ENCODE data around the gene DTWD2. TPM values are rescaled to one million over a fixed set of nuclear protein-coding genes. Genes with fewer than 3 reads are reported as not detected.
"Not testable (repeated sequence)": the region's sequence is repeated elsewhere in the genome, so short reads cannot be mapped to it uniquely, and the experiment has no call there.

DTWD2 gene
- total RNA-seq, 4 donors from 2014 or later = 17.6 to 37.8 (median 28.8) TPM

- no peaks in the 10 kb centered on the region for H3K36me3 ChIP-seq
- DNase-seq = no peak
- H3K4me1 ChIP-seq = peaks cover 5 to 14% of the 10 kb centered on the region in 2 donors
- intact Hi-C loops (cut with DNase I) = loop anchor here (5.0 kb wide), 1 partner anchor 423 kb away; no protein-coding TSS in a partner anchor
- 35 to 41% methylated on average over 9 of the region's 9 CpGs for WGBS, 2 donors
- TF ChIP-seq POLR2A (IDR thresholded peaks at IDR 0.05) = no peak
- TF ChIP-seq CTCF (IDR thresholded peaks at IDR 0.05) = no peak
- peak overlapping the region; percentile 44 to 98 (median 94) for H3K27ac ChIP-seq
- peak overlapping the region in 2 of 3 donors; percentile 4 to 95 for H3K4me3 ChIP-seq (replicated peaks in 1 of 3)
- no peaks in the 10 kb centered on the region for H3K9me3 ChIP-seq
- no peaks in the 10 kb centered on the region for H3K27me3 ChIP-seq
Observed at GRCh38 chr5:118988866-118989180, 476 bp upstream of the DTWD2 start.

GRCh38 chr5:118984602-118985001, 3.7 kb downstream of the DTWD2 start:
- Histone ChIP-seq H3K27me3 (no peaks in the 10 kb centered on the region), H3K27ac (no peak overlapping the region), H3K9me3 (no peaks in the 10 kb centered on the region), H3K36me3 (no peaks in the 10 kb centered on the region), H3K4me3 (replicated peaks in 1 of 3) (no peak overlapping the region), H3K4me1 (peaks cover 5 to 14% of the 10 kb centered on the region in 2 donors)
- intact Hi-C loops (cut with DNase I) = loop anchor here (5.0 kb wide), 1 partner anchor 428 kb away; no protein-coding TSS in a partner anchor
- TF ChIP-seq POLR2A (IDR thresholded peaks at IDR 0.05) (no peak), CTCF (IDR thresholded peaks at IDR 0.05) (no peak)
- DNase-seq = no peak

GRCh38 chr5:118981783-118982182, 6.6 kb downstream of the DTWD2 start:
- TF ChIP-seq CTCF (IDR thresholded peaks at IDR 0.05) (no peak), POLR2A (IDR thresholded peaks at IDR 0.05) (no peak)
- Histone ChIP-seq H3K4me3 (replicated peaks in 1 of 3) (no peak overlapping the region), H3K9me3 (no peaks in the 10 kb centered on the region), H3K27ac (no peak overlapping the region), H3K36me3 (no peaks in the 10 kb centered on the region), H3K27me3 (no peaks in the 10 kb centered on the region), H3K4me1 (peaks cover 3 to 5% of the 10 kb centered on the region in 2 donors)
- DNase-seq = no peak
- intact Hi-C loops (cut with DNase I) = no loop called here

GRCh38 chr5:118980438-118980837, 7.9 kb downstream of the DTWD2 start:
- Histone ChIP-seq H3K4me3 (replicated peaks in 1 of 3) (no peak overlapping the region), H3K27ac (no peak overlapping the region), H3K4me1 (no peaks in the 10 kb centered on the region), H3K36me3 (no peaks in the 10 kb centered on the region), H3K9me3 (no peaks in the 10 kb centered on the region), H3K27me3 (no peaks in the 10 kb centered on the region)
- TF ChIP-seq POLR2A (IDR thresholded peaks at IDR 0.05) (no peak), CTCF (IDR thresholded peaks at IDR 0.05) (no peak)
- intact Hi-C loops (cut with DNase I) = no loop called here
- no peak for DNase-seq
- 100% methylated on average over 1 of the region's 1 CpG for WGBS, 2 donors

GRCh38 chr5:118980017-118980416, 8.3 kb downstream of the DTWD2 start:
- intact Hi-C loops (cut with DNase I) = no loop called here
- Histone ChIP-seq H3K4me3 (replicated peaks in 1 of 3) (no peak overlapping the region), H3K9me3 (no peaks in the 10 kb centered on the region), H3K4me1 (no peaks in the 10 kb centered on the region), H3K27ac (no peak overlapping the region), H3K36me3 (no peaks in the 10 kb centered on the region), H3K27me3 (no peaks in the 10 kb centered on the region)
- no peak for DNase-seq
- 47 to 78% methylated on average over 2 of the region's 2 CpGs for WGBS, 2 donors
- TF ChIP-seq CTCF (IDR thresholded peaks at IDR 0.05) (no peak), POLR2A (IDR thresholded peaks at IDR 0.05) (no peak)

- DNase-seq; H3K27me3 ChIP-seq; H3K4me3 ChIP-seq (replicated peaks in 1 of 3); H3K36me3 ChIP-seq; H3K27ac ChIP-seq; H3K9me3 ChIP-seq; intact Hi-C loops (cut with DNase I): not testable (repeated sequence)
- 96 to 98% methylated on average over 23 of the region's 23 CpGs for whole genome bisulfite sequencing, 2 donors
- H3K4me1 ChIP-seq = peaks cover 7 to 11% of the 10 kb centered on the region in 2 donors
Observed at GRCh38 chr5:118973779-118974445, 14.4 kb downstream of the DTWD2 start.
